Motor neuron (in vitro differentiated cells): Measurements from ENCODE around the gene CYP27C1. TPM values are rescaled to one million over a fixed set of nuclear protein-coding genes. Genes with fewer than 3 reads are reported as not detected.
A peak's percentile ranks its signal among the peaks of the same experiment; 100 is the strongest.

Source experiments
- ATAC-seq, 8 experiments: fragments of 200-7000 bp; cut with Tn5 transposase; replicated peaks in 6 of 8; 2 replicates each; pipeline ENCODE4 v1.8.0; 2021; ENCODE audit warnings: mild to moderate bottlenecking in 8 of 8, moderate library complexity in 8 of 8
- H3K27ac ChIP-seq, 2 donors: fragments of 250-450 bp; sonication (Bioruptor Pico); 2 replicates each; pipeline ENCODE4 v1.9.0; 2021; ENCODE audit warnings: antibody characterized with exemption in 2 of 2, mild to moderate bottlenecking in 2 of 2, moderate library complexity in 1 of 2
- H3K4me1 ChIP-seq, 2 donors: fragments of 250-450 bp; sonication (Bioruptor Pico); replicated peaks in 1 of 2; 2 replicates each; pipeline ENCODE4 v1.6.1; 2021; ENCODE audit warnings: antibody characterized with exemption in 2 of 2, mild to moderate bottlenecking in 2 of 2, moderate library complexity in 1 of 2
- H3K4me3 ChIP-seq, 5 donors: fragments of 250-450 bp; sonication (Bioruptor Pico); 2 replicates each; pipeline ENCODE4 v1.9.0; 2021; ENCODE audit warnings: antibody characterized with exemption in 5 of 5, mild to moderate bottlenecking in 5 of 5, moderate library complexity in 4 of 5
- WGBS, 10 experiments: fragments of 450-650 bp; shearing (Covaris generic); methylation state at CpG; one replicate each; pipeline ENCODE4 v1.0.0; 2022; 5-methylcytosine and 5-hydroxymethylcytosine counted together
- in situ Hi-C, 9 experiments: fragments of 400-800 bp; cut with MboI; loops; one replicate each; pipeline ENCODE4 v1.15.0; 2021; ENCODE audit warnings: low sequenced_read_pairs in 9 of 9, low pct_unique_long_range_greater_than_20kb in 2 of 9; ENCODE audit not compliant: unreplicated experiment in 9 of 9
- total RNA-seq, 8 experiments: library from RNA; unstranded; fragments of 300-600 nt; gene quantifications; 2 replicates each; pipeline versions ENCODE4 v1.2.3 to v1.2.4, GENCODE V29; 2022

The CYP27C1 gene
- total RNA-seq, 8 experiments from 2014 or later = 0.18 to 4.6 (median 2.0) TPM

- in situ Hi-C loops = loop anchor here in 1 of 9 experiments (25.0 kb wide), 1 partner anchor 279 kb away; no protein-coding TSS in a partner anchor
- no peaks in the 10 kb centered on the region for H3K4me1 ChIP-seq
Measured at GRCh38 chr2:127183771-127184170, 36.3 kb downstream of the CYP27C1 start.

GRCh38 chr2:127182626-127183458, 37.3 kb downstream of the CYP27C1 start:
- 20 to 97% (median 93%) methylated on average over 1 to 5 of the region's 10 CpGs; no CpG with 5 or more reads in 6 of the 10 experiments for WGBS, 10 experiments
- no peak overlapping the region for H3K27ac ChIP-seq
- H3K4me3 ChIP-seq = no peak overlapping the region
- in situ Hi-C loops = loop anchor here in 1 of 9 experiments (25.0 kb wide), 1 partner anchor 279 kb away; no protein-coding TSS in a partner anchor
- no peak for ATAC-seq
- no peaks in the 10 kb centered on the region for H3K4me1 ChIP-seq

More at GRCh38 chr2:127183771-127184170, 36.3 kb downstream of the CYP27C1 start:
- WGBS, 10 experiments = 60 to 100% (median 80%) methylated on average over 1 to 3 of the region's 3 CpGs; no CpG with 5 or more reads in 2 of the 10 experiments
- Histone ChIP-seq H3K4me3 (no peak overlapping the region), H3K27ac (no peak overlapping the region)
- no peak for ATAC-seq

GRCh38 chr2:127181851-127182250, 38.2 kb downstream of the CYP27C1 start:
- in situ Hi-C loops = loop anchor here in 1 of 9 experiments (25.0 kb wide), 1 partner anchor 280 kb away; no protein-coding TSS in a partner anchor
- 0 to 83% (median 63%) methylated on average over 1 to 2 of the region's 4 CpGs; no CpG with 5 or more reads in 6 of the 10 experiments for WGBS, 10 experiments

GRCh38 chr2:127179766-127180165, 40.3 kb downstream of the CYP27C1 start:
- no peak for ATAC-seq
- no peak overlapping the region for H3K27ac ChIP-seq
- peaks cover 21% of the 10 kb centered on the region in 2 donors for H3K4me1 ChIP-seq
- H3K4me3 ChIP-seq = no peak overlapping the region
- WGBS, 10 experiments = 0 to 100% (median 76%) methylated on average over 1 to 3 of the region's 3 CpGs
- in situ Hi-C loops = loop anchor here in 1 of 9 experiments (25.0 kb wide), 1 partner anchor 283 kb away; no protein-coding TSS in a partner anchor

More at GRCh38 chr2:127181851-127182250, 38.2 kb downstream of the CYP27C1 start:
- H3K4me1 ChIP-seq = peaks cover under 1 to 2% of the 10 kb centered on the region in 2 donors
- no peak overlapping the region for H3K27ac ChIP-seq
- no peak overlapping the region for H3K4me3 ChIP-seq
- peak in 2 of 8 experiments; percentile 30 to 32 for ATAC-seq

GRCh38 chr2:127177617-127178263, 42.4 kb downstream of the CYP27C1 start:
- no peak for ATAC-seq
- Histone ChIP-seq H3K4me3 (no peak overlapping the region), H3K4me1 (peaks cover 23 to 24% of the 10 kb centered on the region in 2 donors), H3K27ac (no peak overlapping the region)
- in situ Hi-C loops = loop anchor here in 1 of 9 experiments (25.0 kb wide), 1 partner anchor 285 kb away; no protein-coding TSS in a partner anchor
- WGBS, 10 experiments = 75 to 100% (median 92%) methylated on average over 2 to 9 of the region's 15 CpGs; no CpG with 5 or more reads in 2 of the 10 experiments

GRCh38 chr2:127176371-127177311, 43.5 kb downstream of the CYP27C1 start:
- in situ Hi-C loops = loop anchor here in 1 of 9 experiments (25.0 kb wide), 1 partner anchor 286 kb away; no protein-coding TSS in a partner anchor
- 4 to 96% (median 78%) methylated on average over 1 to 15 of the region's 31 CpGs for WGBS, 10 experiments
- ATAC-seq = peak; percentile 16 to 54 (median 40)
- Histone ChIP-seq H3K27ac (peak overlapping the region in 1 of 2 donors; percentile 43), H3K4me1 (peaks cover 23 to 24% of the 10 kb centered on the region in 2 donors), H3K4me3 (no peak overlapping the region)

- in situ Hi-C loops = loop anchor here in 1 of 9 experiments (25.0 kb wide), 1 partner anchor 286 kb away; no protein-coding TSS in a partner anchor
- 15 to 94% (median 60%) methylated on average over 2 to 16 of the region's 19 CpGs; no CpG with 5 or more reads in 3 of the 10 experiments for WGBS, 10 experiments
Measured at GRCh38 chr2:127175751-127176354, 44.2 kb downstream of the CYP27C1 start.

GRCh38 chr2:127175041-127175721, 44.9 kb downstream of the CYP27C1 start:
- peaks cover 24 to 25% of the 10 kb centered on the region in 2 donors for H3K4me1 ChIP-seq
- H3K4me3 ChIP-seq = no peak overlapping the region
- ATAC-seq = peak; percentile 52 to 99 (median 97)
- in situ Hi-C loops = loop anchor here in 1 of 9 experiments (25.0 kb wide), 1 partner anchor 287 kb away; no protein-coding TSS in a partner anchor
- WGBS, 10 experiments = 4 to 100% (median 35%) methylated on average over 1 to 13 of the region's 13 CpGs; no CpG with 5 or more reads in 1 of the 10 experiments
- H3K27ac ChIP-seq = no peak overlapping the region

More at GRCh38 chr2:127175751-127176354, 44.2 kb downstream of the CYP27C1 start:
- Histone ChIP-seq H3K4me1 (peaks cover 23 to 24% of the 10 kb centered on the region in 2 donors), H3K4me3 (no peak overlapping the region), H3K27ac (peak overlapping the region in 1 of 2 donors; percentile 43)
- peak in 4 of 8 experiments; percentile 13 to 61 (median 34) for ATAC-seq

- 44 to 100% (median 84%) methylated on average over 1 to 4 of the region's 6 CpGs; no CpG with 5 or more reads in 4 of the 10 experiments for WGBS, 10 experiments
Measured at GRCh38 chr2:127174640-127175039, 45.5 kb downstream of the CYP27C1 start.

GRCh38 chr2:127174136-127174535, 46.0 kb downstream of the CYP27C1 start:
- peak in 2 of 8 experiments; percentile 0 to 65 for ATAC-seq

More at GRCh38 chr2:127174640-127175039, 45.5 kb downstream of the CYP27C1 start:
- in situ Hi-C loops = loop anchor here in 1 of 9 experiments (25.0 kb wide), 2 partner anchors 112 to 288 kb away; no protein-coding TSS in a partner anchor
- Histone ChIP-seq H3K4me1 (peaks cover 24 to 25% of the 10 kb centered on the region in 2 donors), H3K4me3 (no peak overlapping the region), H3K27ac (no peak overlapping the region)
- ATAC-seq = no peak

More at GRCh38 chr2:127174136-127174535, 46.0 kb downstream of the CYP27C1 start:
- WGBS, 10 experiments = 20 to 100% (median 71%) methylated on average over 1 of the region's 6 CpGs; no CpG with 5 or more reads in 7 of the 10 experiments
- Histone ChIP-seq H3K27ac (no peak overlapping the region), H3K4me1 (peaks cover 24 to 25% of the 10 kb centered on the region in 2 donors), H3K4me3 (no peak overlapping the region)
- in situ Hi-C loops = loop anchor here in 1 of 9 experiments (25.0 kb wide), 1 partner anchor 112 kb away; no protein-coding TSS in a partner anchor
